Adipose tissue (tissue), 3 donors: Measurements from ENCODE around the gene DNASE2. TPM values are rescaled to one million over a fixed set of nuclear protein-coding genes. Genes with fewer than 3 reads are reported as not detected.
"Not testable (repeated sequence)": the region's sequence is repeated elsewhere in the genome, so short reads cannot be mapped to it uniquely, and the experiment has no call there.

Source experiments
- H3K27ac ChIP-seq: one replicate; pipeline ENCODE4 v1.5.1; 2013; ENCODE audit warnings: low read depth, low read length
- WGBS, 3 donors: extraction: QIAGEN DNeasy Blood & Tissue Kit; methylation state at CpG; one replicate each; pipeline ENCODE4 v1.1.7; 2013; 5-methylcytosine and 5-hydroxymethylcytosine counted together
- polyA plus RNA-seq, 3 donors: library from polyadenylated mRNA; stranded (reverse); fragments of 200-250 nt; gene quantifications; one replicate each; pipeline ENCODE4 v1.2.3, GENCODE V29; 2013
- donor health status: healthy with polysubstance abuse.
- donor health status: Bipolar disorder and iron deficiency.
- donor health status: healthy.

Gene DNASE2
- polyA plus RNA-seq, 3 donors = 15.6 to 29.0 (median 28.1) TPM

DNA sequence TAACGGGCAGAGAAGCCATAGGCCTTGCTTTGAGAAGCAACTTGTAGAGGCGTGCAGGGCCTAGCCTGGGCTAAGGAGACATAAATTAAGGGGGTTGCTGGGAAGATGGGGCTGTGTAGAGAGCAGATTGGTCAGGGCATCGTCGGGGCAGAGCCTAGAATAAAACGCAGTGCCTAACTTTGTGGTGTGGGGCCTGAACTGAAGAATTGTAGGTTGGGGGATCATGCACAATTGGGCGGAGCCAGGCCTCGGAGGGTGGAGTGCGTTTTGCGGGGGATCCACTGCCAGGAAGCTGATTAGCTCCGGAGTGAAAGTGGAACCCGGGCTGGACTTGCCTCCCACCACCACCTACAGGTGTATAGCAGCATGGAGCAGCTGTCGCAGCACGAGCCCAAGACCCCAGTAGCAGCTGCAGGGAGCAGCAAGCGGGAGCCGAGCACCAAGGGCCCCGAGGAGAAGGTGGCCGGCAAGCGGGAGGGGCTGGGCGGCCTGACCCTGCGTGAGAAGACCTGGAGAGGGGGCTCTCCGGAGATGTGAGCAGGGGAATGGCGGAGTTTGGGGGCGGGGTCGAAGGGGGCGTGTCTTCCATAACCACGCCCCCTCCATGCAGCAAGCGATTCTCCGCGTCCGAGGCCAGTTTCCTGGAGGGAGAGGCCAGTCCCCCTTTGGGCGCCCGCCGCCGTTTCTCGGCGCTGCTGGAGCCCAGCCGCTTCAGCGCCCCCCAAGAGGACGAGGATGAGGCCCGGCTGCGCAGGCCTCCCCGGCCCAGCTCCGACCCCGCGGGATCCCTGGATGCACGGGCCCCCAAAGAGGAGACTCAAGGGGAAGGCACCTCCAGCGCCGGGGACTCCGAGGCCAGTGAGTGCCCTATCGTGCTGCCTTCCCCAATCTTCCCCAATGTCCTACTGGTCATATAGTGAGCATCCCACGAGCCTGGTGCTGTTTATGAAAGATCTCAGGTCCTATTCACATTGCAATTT, 13.8 kb downstream of the DNASE2 start:
- 6 to 10% (median 8%) methylated on average over 45 to 51 of the region's 51 CpGs for WGBS, 3 donors
- no peak overlapping the region for H3K27ac ChIP-seq

DNA sequence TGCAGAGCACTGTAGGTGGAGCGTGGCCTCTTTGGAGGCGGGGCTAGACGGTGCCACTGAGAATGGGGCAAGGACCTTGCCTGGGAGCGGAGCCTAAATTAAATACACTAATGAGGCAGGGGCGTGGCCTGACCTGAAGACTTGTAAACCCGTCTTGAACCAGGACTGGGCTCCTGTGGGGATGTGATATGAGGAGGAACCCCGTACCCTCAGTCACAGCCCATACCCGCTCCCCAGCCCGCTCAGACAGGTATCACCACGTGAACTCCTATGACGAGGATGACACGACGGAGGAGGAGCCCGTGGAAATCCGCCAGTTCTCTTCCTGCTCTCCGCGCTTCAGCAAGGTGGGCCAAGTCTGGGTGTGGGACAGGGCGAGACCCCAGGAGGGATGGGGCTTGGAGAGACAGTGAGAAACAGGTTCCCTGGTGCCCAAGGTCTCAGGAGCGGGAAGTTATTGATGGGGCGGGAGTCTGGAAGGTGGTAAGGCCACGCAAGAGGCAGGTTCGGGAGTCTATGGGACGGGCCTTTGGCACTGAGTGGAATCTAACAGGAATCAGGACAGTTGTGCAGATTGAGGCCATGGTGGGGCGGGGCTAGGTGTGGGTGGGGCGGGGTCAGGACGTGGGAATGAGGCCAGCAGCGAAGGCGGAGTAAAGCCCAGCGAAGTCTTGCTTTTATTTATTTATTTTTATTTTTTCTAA, 14.7 kb downstream of the DNASE2 start:
- WGBS, 3 donors = 80 to 88% (median 86%) methylated on average over 29 of the region's 29 CpGs
- no peak overlapping the region for H3K27ac ChIP-seq

- WGBS, 3 donors = 82 to 89% (median 87%) methylated on average over 19 of the region's 19 CpGs
These were observed 15.4 kb downstream of the DNASE2 start for GRCh38 chr19:12865746-12866415.

GRCh38 chr19:12864721-12865715, 16.2 kb downstream of the DNASE2 start:
- WGBS, 3 donors = 83 to 89% (median 87%) methylated on average over 34 of the region's 34 CpGs
- no peak overlapping the region for H3K27ac ChIP-seq

More at GRCh38 chr19:12865746-12866415, 15.4 kb downstream of the DNASE2 start:
- H3K27ac ChIP-seq = no peak overlapping the region

- no peak overlapping the region for H3K27ac ChIP-seq
- WGBS, 3 donors = 79 to 89% (median 88%) methylated on average over 4 of the region's 4 CpGs
These were observed 17.1 kb downstream of the DNASE2 start for GRCh38 chr19:12864143-12864542.

- H3K27ac ChIP-seq = no peak overlapping the region
- WGBS, 3 donors = 59 to 60% (median 59%) methylated on average over 7 of the region's 7 CpGs
These were observed 21.7 kb downstream of the DNASE2 start for GRCh38 chr19:12859546-12859945.

DNA sequence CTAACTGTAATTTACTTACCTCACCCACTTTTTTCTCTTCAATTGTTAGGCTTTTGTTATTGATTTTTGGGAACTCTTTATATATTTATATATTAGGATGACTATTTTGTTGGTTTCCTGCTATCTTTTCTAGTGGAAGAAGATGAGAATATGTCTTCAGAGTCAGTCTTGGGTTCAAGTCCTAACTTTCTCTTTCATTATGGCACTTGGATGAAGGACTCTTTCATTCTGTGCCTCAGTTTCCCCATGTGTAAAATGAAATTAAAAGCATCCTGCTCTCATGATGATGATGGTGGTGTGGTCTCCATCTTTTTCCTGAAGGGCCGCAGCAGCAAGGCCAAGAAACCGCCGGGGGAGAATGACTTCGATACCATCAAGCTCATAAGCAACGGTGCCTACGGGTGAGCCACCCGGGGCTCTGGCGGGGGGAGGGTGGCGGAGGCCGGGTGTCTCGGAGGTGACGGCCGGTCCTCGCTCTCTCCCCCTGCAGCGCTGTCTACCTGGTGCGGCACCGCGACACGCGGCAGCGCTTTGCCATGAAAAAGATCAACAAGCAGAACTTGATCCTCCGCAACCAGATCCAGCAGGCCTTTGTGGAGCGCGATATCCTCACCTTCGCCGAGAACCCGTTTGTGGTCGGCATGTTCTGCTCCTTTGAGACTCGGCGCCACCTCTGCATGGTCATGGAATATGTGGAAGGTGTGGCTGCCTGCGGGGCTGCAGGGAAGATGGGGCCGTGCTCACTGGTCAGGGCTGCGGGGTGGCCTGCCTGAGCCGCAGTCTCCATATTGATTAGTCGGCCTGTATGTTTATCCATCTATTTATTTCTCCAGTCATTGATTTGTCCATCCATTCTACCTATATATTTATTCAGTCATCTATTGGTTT, 23.0 kb downstream of the DNASE2 start:
- no peak overlapping the region for H3K27ac ChIP-seq
- WGBS, 3 donors = 86 to 95% (median 95%) methylated on average over 35 of the region's 35 CpGs

DNA sequence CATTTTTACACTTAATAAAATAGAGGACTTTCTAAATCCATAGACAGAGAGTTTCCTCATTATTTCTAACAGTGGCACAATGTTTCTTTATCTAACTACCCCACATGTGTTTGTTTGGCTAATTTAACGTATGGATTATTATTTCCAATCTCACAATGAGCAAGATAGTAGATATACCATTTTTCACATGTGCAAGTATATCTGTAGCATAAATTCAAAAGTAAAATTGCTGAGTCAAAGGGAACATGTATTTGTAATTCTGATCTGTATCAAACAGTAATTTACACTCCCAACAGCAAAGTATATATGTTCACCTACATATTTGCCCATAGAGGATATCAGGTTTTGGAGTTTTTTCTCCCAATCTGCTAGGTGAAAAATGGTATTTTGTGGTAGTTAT, 24.6 kb downstream of the DNASE2 start:
- no peak overlapping the region for H3K27ac ChIP-seq
- 60 to 77% (median 75%) methylated on average over 1 of the region's 1 CpG for WGBS, 3 donors

- WGBS, 3 donors = 11 to 12% (median 11%) methylated on average over 61 to 69 of the region's 69 CpGs
- H3K27ac ChIP-seq = no peak overlapping the region
These were observed 33.8 kb downstream of the DNASE2 start for GRCh38 chr19:12847159-12848139.

- H3K27ac ChIP-seq = not testable (repeated sequence)
- 77 to 83% (median 79%) methylated on average over 7 of the region's 7 CpGs for whole genome bisulfite sequencing, 3 donors
These were observed 34.6 kb downstream of the DNASE2 start for GRCh38 chr19:12846613-12847012.

- 66 to 82% (median 81%) methylated on average over 3 of the region's 3 CpGs for WGBS, 3 donors
- no peak overlapping the region for H3K27ac ChIP-seq
These were observed 37.1 kb downstream of the DNASE2 start for GRCh38 chr19:12843999-12844732.

- no peak overlapping the region for H3K27ac ChIP-seq
- 77 to 82% (median 79%) methylated on average over 11 of the region's 11 CpGs for WGBS, 3 donors
These were observed 37.9 kb downstream of the DNASE2 start for GRCh38 chr19:12843328-12843727.

GRCh38 chr19:12842511-12842910, 38.7 kb downstream of the DNASE2 start:
- no peak overlapping the region for H3K27ac ChIP-seq
- 88 to 94% (median 93%) methylated on average over 18 of the region's 18 CpGs for WGBS, 3 donors

DNA sequence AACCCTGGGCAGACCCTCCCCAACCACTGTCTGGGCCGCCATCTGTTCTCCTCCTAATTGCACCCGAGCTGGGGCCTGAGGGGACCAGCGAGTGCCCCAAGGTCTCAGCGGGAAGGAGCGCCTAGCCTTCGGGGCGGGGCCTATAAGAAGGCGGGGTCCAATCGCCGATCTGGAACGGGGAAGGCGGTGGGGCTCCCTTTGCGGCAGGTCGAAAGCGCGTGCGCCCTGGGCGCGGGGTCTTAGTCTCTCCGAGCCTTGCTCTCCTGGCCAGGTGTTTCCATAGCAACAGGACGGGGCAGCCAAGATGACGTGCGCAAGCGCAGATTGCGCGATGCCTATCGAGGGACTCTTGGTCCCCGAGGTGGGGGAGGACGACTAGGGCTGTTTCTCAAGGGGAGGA, 40.2 kb downstream of the DNASE2 start:
- no peak overlapping the region for H3K27ac ChIP-seq
- 1 to 4% (median 4%) methylated on average over 26 to 29 of the region's 29 CpGs for WGBS, 3 donors
